Hepatocyte (in vitro differentiated cells): ENCODE measurements around the gene GRK6.

Source experiments
- CTCF ChIP-seq: fragments of 200-600 bp; sonication (generic); IDR thresholded peaks from 2 replicates; pipeline ENCODE4 v1.5.1; 2016; ENCODE audit warnings: antibody characterized with exemption, mild to moderate bottlenecking; ENCODE audit not compliant: poor library complexity
- EZH2 ChIP-seq: fragments of 200-600 bp; sonication (generic); IDR thresholded peaks from 2 replicates; pipeline ENCODE4 v1.6.1; 2016; ENCODE audit warnings: antibody characterized with exemption, mild to moderate bottlenecking, borderline replicate concordance

GRCh38 chr5:177478711-177479646 lies 52.5 kb downstream of the GRK6 start:
- no peak for TF ChIP-seq CTCF
- TF ChIP-seq EZH2: no peak
